DND-41 (cell line): ENCODE results near the gene CAND2.

ENCODE experiments used
- ATAC-seq: fragments of 200-7000 bp; cut with Tn5 transposase; 3 replicates; pipeline ENCODE4 v1.9.1; 2021; ENCODE audit warnings: low read depth; ENCODE audit not compliant: insufficient read depth
- DNase-seq: peaks from one replicate; pipeline ENCODE4 v3.0.0-alpha.2; 2020
- H2AFZ ChIP-seq: 2 replicates; pipeline ENCODE4 v1.6.0; 2012; ENCODE audit warnings: low read depth, low read length
- H3K27ac ChIP-seq: 2 replicates; pipeline ENCODE4 v1.5.1; 2012; ENCODE audit warnings: low read length, inconsistent platforms
- H3K27me3 ChIP-seq: fragments of 200-600 bp; sonication (generic); 2 replicates; pipeline ENCODE4 v1.6.0; 2012; ENCODE audit warnings: low read length, mild to moderate bottlenecking, inconsistent platforms; ENCODE audit not compliant: insufficient read depth, poor library complexity
- H3K36me3 ChIP-seq: 2 replicates; pipeline ENCODE4 v1.5.1; 2012; ENCODE audit warnings: low read length, inconsistent platforms; ENCODE audit not compliant: insufficient read depth
- H3K4me1 ChIP-seq: 2 replicates; pipeline ENCODE4 v1.5.1; 2012; ENCODE audit warnings: mild to moderate bottlenecking, low read length; ENCODE audit not compliant: insufficient read depth
- H3K4me2 ChIP-seq: 2 replicates; pipeline ENCODE4 v1.6.0; 2012; ENCODE audit warnings: mild to moderate bottlenecking, moderate library complexity, low read length, inconsistent platforms; ENCODE audit not compliant: insufficient read depth
- H3K4me3 ChIP-seq, 2 experiments: fragments of 200-600 bp in 1 of 2; shearing (Covaris generic) in 1 of 2; 2 replicates each; pipeline ENCODE4 v1.5.1; 2012 to 2016; ENCODE audit warnings: inconsistent platforms in 2 of 2, low read length in 2 of 2, mild to moderate bottlenecking in 2 of 2, low read depth in 1 of 2, moderate library complexity in 1 of 2
- H3K79me2 ChIP-seq: 2 replicates; pipeline ENCODE4 v1.6.0; 2012; ENCODE audit warnings: low read length, inconsistent platforms; ENCODE audit not compliant: insufficient read depth
- H3K9ac ChIP-seq: 2 replicates; pipeline ENCODE4 v1.6.0; 2012; ENCODE audit warnings: low read depth, mild to moderate bottlenecking, inconsistent platforms, low read length, moderate library complexity
- H3K9me3 ChIP-seq: 2 replicates; pipeline ENCODE4 v1.5.1; 2012; ENCODE audit warnings: low read length, moderate library complexity, mild to moderate bottlenecking, inconsistent platforms; ENCODE audit not compliant: insufficient read depth, severe bottlenecking
- H4K20me1 ChIP-seq: 2 replicates; pipeline ENCODE4 v1.6.0; 2012; ENCODE audit warnings: low read length; ENCODE audit not compliant: insufficient read depth
- CTCF ChIP-seq: IDR thresholded peaks from 2 replicates; pipeline ENCODE4 v1.5.1; 2012; ENCODE audit warnings: borderline replicate concordance, low read length, moderate library complexity, mild to moderate bottlenecking; ENCODE audit not compliant: poor library complexity, severe bottlenecking; ENCODE audit errors: extremely low read depth
- EZH2 ChIP-seq: IDR thresholded peaks from 3 replicates; pipeline ENCODE4 v1.6.1; 2012; ENCODE audit warnings: borderline replicate concordance, low read depth, mild to moderate bottlenecking, moderate library complexity, low read length, inconsistent platforms; ENCODE audit not compliant: severe bottlenecking

CAND2 gene

DNA sequence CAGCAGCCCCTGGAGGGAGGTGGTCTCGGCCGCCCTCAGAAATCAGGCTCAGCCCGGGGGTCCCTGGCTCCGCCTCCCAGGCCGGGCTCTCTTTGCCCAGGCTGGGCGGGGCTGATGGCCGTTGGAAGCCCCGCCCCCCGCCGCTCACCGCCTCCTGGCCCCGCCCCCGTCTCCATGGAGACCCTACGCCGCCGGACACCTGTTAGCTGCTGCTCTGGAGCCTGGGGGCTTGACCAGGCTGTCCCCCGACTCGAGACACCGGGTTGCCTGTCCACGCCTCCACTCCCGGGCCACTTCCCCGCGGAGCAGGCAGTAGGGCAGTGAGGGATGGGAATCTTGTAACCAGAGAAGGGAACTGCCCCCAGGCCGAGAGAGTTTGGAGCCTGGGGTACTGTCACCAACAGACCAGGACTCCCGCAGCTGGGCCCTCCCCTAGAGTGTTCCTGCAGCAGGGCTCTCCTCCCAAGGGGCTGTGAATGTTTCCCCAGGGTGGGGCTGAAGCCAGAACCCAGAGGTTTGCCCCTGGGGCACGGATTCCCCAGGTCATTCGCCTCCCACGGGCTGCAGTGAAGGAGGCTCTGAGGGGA lies 72.6 kb downstream of the CAND2 start:
- H3K9ac ChIP-seq, result no peak overlapping the region
- no peaks in the 10 kb centered on the region for H3K79me2 ChIP-seq
- H4K20me1 ChIP-seq, result no peaks in the 10 kb centered on the region
- H3K4me3 ChIP-seq, result no peak overlapping the region
- no peaks in the 10 kb centered on the region for H3K36me3 ChIP-seq
- H3K4me2 ChIP-seq, result no peak overlapping the region
- peaks cover 4% of the 10 kb centered on the region for H3K9me3 ChIP-seq
- no peak overlapping the region for H3K27ac ChIP-seq
- no peak for DNase-seq
- no peak for ATAC-seq
- H2AFZ ChIP-seq, result no peak overlapping the region
- peaks cover 5% of the 10 kb centered on the region for H3K4me1 ChIP-seq
- no peaks in the 10 kb centered on the region for H3K27me3 ChIP-seq
- TF ChIP-seq EZH2, result no peak
- TF ChIP-seq CTCF, result no peak

DNA sequence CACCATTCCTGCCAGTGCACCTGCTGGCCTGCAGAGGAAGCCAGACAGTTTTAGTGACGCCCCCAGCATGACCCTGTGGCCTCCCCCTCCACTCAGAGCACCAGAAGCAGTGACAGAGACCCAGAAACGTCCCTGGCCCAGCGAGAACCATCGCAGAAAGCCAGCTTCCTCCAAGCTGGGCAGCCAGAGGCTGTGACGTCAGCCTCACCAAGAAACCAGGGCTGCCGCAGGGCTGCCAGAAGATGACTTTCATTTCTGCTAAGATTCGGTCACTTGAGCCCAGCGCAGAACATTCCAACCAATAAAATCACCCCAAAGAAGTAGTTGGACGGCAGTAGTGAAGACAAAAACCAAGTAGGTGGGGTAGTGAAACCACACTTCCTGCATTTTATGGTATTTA lies 74.5 kb downstream of the CAND2 start:
- DNase-seq (no peak), ATAC-seq (no peak)
- Histone ChIP-seq H3K4me2 (no peak overlapping the region), H3K36me3 (no peaks in the 10 kb centered on the region), H2AFZ (no peak overlapping the region), H3K27ac (no peak overlapping the region), H3K9me3 (no peaks in the 10 kb centered on the region), H3K79me2 (no peaks in the 10 kb centered on the region), H3K4me3 (no peak overlapping the region), H3K27me3 (no peaks in the 10 kb centered on the region), H4K20me1 (no peaks in the 10 kb centered on the region), H3K9ac (no peak overlapping the region), H3K4me1 (peaks cover 5% of the 10 kb centered on the region)
- no peak for TF ChIP-seq CTCF
- TF ChIP-seq EZH2, result no peak

- H3K27me3 ChIP-seq, result no peaks in the 10 kb centered on the region
- peaks cover 5% of the 10 kb centered on the region for H3K4me1 ChIP-seq
- H3K9me3 ChIP-seq, result no peaks in the 10 kb centered on the region
- no peaks in the 10 kb centered on the region for H3K79me2 ChIP-seq
- H4K20me1 ChIP-seq, result no peaks in the 10 kb centered on the region
- TF ChIP-seq CTCF, result no peak
- TF ChIP-seq EZH2, result no peak
- no peak overlapping the region for H2AFZ ChIP-seq
- no peak overlapping the region for H3K9ac ChIP-seq
- no peak for DNase-seq
- ATAC-seq, result no peak
- no peak overlapping the region for H3K4me3 ChIP-seq
- H3K27ac ChIP-seq, result no peak overlapping the region
- no peak overlapping the region for H3K4me2 ChIP-seq
- no peaks in the 10 kb centered on the region for H3K36me3 ChIP-seq
Measured at GRCh38 chr3:12871404-12871983, 75.0 kb downstream of the CAND2 start.
